Measurements from ENCODE around the gene PAIP2.
"Not testable (repeated sequence)": the region's sequence is repeated elsewhere in the genome, so short reads cannot be mapped to it uniquely, and the experiment has no call there.

DNA sequence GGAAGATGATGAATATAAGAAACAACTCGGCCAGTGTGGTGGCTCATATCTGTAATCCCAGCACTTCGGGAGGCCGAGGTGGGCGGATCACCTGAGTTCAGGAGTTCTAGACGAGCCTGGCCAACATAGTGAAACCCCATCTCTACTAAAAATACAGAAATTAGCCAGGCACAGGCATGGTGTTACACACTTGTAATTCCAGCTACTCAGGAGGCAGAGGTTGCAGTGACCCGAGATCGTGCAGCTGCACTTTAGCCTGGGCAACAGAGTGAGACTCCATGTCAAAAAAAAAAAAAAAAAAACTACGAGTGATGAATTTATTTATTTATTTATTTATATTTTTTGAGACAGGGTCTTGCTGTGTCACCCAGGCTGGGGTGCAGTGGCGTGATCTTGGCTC, 6.2 kb downstream of the PAIP2 start:
- TF ChIP-seq POLR2AphosphoS5 (IDR thresholded peaks at IDR 0.05); POLR2A (IDR thresholded peaks at IDR 0.05); EP300 (IDR thresholded peaks at IDR 0.05; ENCODE audit: low read depth): not testable (repeated sequence)
- TF ChIP-seq, protein P1, sequence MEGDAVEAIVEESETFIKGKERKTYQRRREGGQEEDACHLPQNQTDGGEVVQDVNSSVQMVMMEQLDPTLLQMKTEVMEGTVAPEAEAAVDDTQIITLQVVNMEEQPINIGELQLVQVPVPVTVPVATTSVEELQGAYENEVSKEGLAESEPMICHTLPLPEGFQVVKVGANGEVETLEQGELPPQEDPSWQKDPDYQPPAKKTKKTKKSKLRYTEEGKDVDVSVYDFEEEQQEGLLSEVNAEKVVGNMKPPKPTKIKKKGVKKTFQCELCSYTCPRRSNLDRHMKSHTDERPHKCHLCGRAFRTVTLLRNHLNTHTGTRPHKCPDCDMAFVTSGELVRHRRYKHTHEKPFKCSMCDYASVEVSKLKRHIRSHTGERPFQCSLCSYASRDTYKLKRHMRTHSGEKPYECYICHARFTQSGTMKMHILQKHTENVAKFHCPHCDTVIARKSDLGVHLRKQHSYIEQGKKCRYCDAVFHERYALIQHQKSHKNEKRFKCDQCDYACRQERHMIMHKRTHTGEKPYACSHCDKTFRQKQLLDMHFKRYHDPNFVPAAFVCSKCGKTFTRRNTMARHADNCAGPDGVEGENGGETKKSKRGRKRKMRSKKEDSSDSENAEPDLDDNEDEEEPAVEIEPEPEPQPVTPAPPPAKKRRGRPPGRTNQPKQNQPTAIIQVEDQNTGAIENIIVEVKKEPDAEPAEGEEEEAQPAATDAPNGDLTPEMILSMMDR (IDR thresholded peaks at IDR 0.05), result not testable (repeated sequence)

All from transverse colon (tissue), 4 donors.